Mesothelial cell of epicardium (in vitro differentiated cells): ENCODE results near the gene ELP6. TPM values are rescaled to one million over a fixed set of nuclear protein-coding genes. Genes with fewer than 3 reads are reported as not detected.
A peak's percentile ranks its signal among the peaks of the same experiment; 100 is the strongest.
"Not testable (repeated sequence)": the region's sequence is repeated elsewhere in the genome, so short reads cannot be mapped to it uniquely, and the experiment has no call there.

ENCODE experiments used
- DNase-seq, 2 experiments: peaks; one replicate each; pipeline ENCODE4 v3.0.0; 2021; ENCODE audit warnings: low spot score in 2 of 2; ENCODE audit not compliant: unreplicated experiment in 2 of 2
- H3K27ac Mint-ChIP-seq: 2 replicates; pipeline ENCODE4 v1.8.0; 2021; ENCODE audit warnings: mixed read lengths
- H3K27me3 Mint-ChIP-seq: 2 replicates; pipeline ENCODE4 v1.8.0; 2021; ENCODE audit warnings: low read depth, mixed read lengths
- H3K36me3 Mint-ChIP-seq: 2 replicates; pipeline ENCODE4 v1.8.0; 2021; ENCODE audit warnings: mixed read lengths
- H3K4me1 Mint-ChIP-seq: 2 replicates; pipeline ENCODE4 v1.8.0; 2021; ENCODE audit warnings: mixed read lengths
- H3K4me3 Mint-ChIP-seq: 2 replicates; pipeline ENCODE4 v1.8.0; 2021; ENCODE audit warnings: mild to moderate bottlenecking, moderate library complexity, mixed read lengths
- H3K9me3 Mint-ChIP-seq: 2 replicates; pipeline ENCODE4 v1.8.0; 2021; ENCODE audit warnings: mixed read lengths
- CTCF ChIP-seq: fragments of 200-600 bp; sonication (generic); IDR thresholded peaks from one replicate; pipeline ENCODE4 v1.5.0; 2021; ENCODE audit warnings: antibody characterized with exemption; ENCODE audit not compliant: unreplicated experiment
- total RNA-seq: library from RNA; stranded (reverse); gene quantifications from 3 replicates; pipeline ENCODE4 v1.2.1, GENCODE V29; 2021

ELP6 gene
- total RNA-seq, 1 donor from 2014 or later: 45.5 TPM

DNA sequence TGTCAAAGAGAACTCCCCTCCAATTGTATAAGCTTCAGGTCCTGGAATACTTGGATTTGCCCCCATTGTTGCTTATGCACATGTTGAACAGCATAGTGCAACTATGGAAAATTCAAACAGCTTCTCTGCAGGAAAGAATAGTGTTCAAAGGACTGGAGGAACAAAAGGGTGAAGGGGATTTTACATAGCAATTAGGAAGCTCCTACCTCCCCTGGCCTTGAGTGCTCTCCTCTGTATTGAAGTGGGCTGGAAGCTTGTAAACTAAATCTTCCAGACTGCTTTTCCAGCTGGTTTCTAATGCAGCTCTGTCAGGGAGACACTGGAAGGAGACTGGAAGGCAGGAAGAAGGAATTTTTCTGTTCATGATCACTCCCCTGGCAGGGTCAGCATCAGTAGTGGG lies 7.2 kb upstream of the ELP6 start:
- no peak for DNase-seq
- Mint-ChIP-seq H3K4me3 (no peak overlapping the region), H3K27ac (no peak overlapping the region)

GRCh38 chr3:47517937-47518336 lies 4.4 kb upstream of the ELP6 start:
- H3K4me1 Mint-ChIP-seq: peaks cover 13% of the 10 kb centered on the region
- no peaks in the 10 kb centered on the region for H3K9me3 Mint-ChIP-seq
- no peak for TF ChIP-seq CTCF
- H3K36me3 Mint-ChIP-seq: no peaks in the 10 kb centered on the region
- H3K27ac Mint-ChIP-seq: no peak overlapping the region
- no peak overlapping the region for H3K4me3 Mint-ChIP-seq
- DNase-seq: no peak
- no peaks in the 10 kb centered on the region for H3K27me3 Mint-ChIP-seq

More for the DNA sequence above, 7.2 kb upstream of the ELP6 start:
- Mint-ChIP-seq H3K36me3 (no peaks in the 10 kb centered on the region), H3K27me3 (no peaks in the 10 kb centered on the region), H3K4me1 (peaks cover 3% of the 10 kb centered on the region), H3K9me3 (no peaks in the 10 kb centered on the region)
- no peak for TF ChIP-seq CTCF

- DNase-seq: no peak
- no peaks in the 10 kb centered on the region for H3K27me3 Mint-ChIP-seq
- H3K36me3 Mint-ChIP-seq: no peaks in the 10 kb centered on the region
- H3K9me3 Mint-ChIP-seq: no peaks in the 10 kb centered on the region
- H3K27ac Mint-ChIP-seq: peak overlapping the region; percentile 21
- H3K4me3 Mint-ChIP-seq: no peak overlapping the region
- H3K4me1 Mint-ChIP-seq: peaks cover 19% of the 10 kb centered on the region
- TF ChIP-seq CTCF: no peak
Measured at GRCh38 chr3:47515864-47516319, 2.4 kb upstream of the ELP6 start.

DNA sequence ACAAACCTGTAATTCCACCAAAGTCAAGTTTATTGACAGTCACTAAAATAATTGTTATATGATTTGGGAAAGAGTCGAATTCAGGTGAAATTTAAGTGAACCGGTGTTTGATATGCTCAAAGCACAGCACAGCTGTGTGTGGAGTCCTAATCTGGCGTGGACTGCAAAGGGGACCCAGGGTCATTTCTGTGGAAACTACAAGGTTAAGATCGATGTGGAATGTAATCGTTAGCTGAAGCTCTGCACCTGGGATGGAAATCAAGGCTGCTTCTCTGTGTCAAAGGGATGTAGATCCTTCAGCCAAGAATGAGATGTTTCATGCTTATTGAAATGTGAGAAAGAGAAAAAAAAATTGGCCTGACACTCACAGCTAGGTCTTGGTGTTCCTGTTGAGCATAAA lies 1.6 kb upstream of the ELP6 start:
- H3K9me3 Mint-ChIP-seq: no peaks in the 10 kb centered on the region
- no peaks in the 10 kb centered on the region for H3K36me3 Mint-ChIP-seq
- H3K27me3 Mint-ChIP-seq: no peaks in the 10 kb centered on the region
- peak overlapping the region; percentile 54 for H3K4me3 Mint-ChIP-seq
- no peak for DNase-seq
- H3K4me1 Mint-ChIP-seq: peaks cover 19% of the 10 kb centered on the region
- TF ChIP-seq CTCF: no peak
- peak overlapping the region; percentile 84 for H3K27ac Mint-ChIP-seq

- DNase-seq: peak in 1 of 2 experiments; percentile 53
- Mint-ChIP-seq H3K27me3 (no peaks in the 10 kb centered on the region), H3K4me1 (peaks cover 19% of the 10 kb centered on the region), H3K27ac (peak overlapping the region; percentile 97), H3K4me3 (peak overlapping the region; percentile 97), H3K9me3 (no peaks in the 10 kb centered on the region), H3K36me3 (peaks cover 11% of the 10 kb centered on the region)
- no peak for TF ChIP-seq CTCF
Measured at GRCh38 chr3:47512416-47513124, 942 bp downstream of the ELP6 start.

GRCh38 chr3:47505267-47505666 lies 8.2 kb downstream of the ELP6 start:
- not testable (repeated sequence) for H3K4me1 Mint-ChIP-seq, DNase-seq, H3K27ac Mint-ChIP-seq, H3K9me3 Mint-ChIP-seq, H3K4me3 Mint-ChIP-seq, H3K27me3 Mint-ChIP-seq
- peaks cover 34% of the 10 kb centered on the region for H3K36me3 Mint-ChIP-seq
